HG02852 (cell line): ENCODE results near the gene CD300LD.

Source experiments
- ATAC-seq: cut with Tn5 transposase; IDR thresholded peaks from one replicate; pipeline ENCODE4 v1.9.1; 2021; ENCODE audit warnings: mild to moderate bottlenecking, moderate library complexity; ENCODE audit not compliant: unreplicated experiment

Gene CD300LD

GRCh38 chr17:74607221-74607620, 15.1 kb upstream of the CD300LD start:
- ATAC-seq = no peak

GRCh38 chr17:74606050-74606449, 14.0 kb upstream of the CD300LD start:
- no peak for ATAC-seq

- no peak for ATAC-seq
Observed at GRCh38 chr17:74605361-74605760, 13.3 kb upstream of the CD300LD start.

- no peak for ATAC-seq
Observed at GRCh38 chr17:74604761-74605160, 12.7 kb upstream of the CD300LD start.

- ATAC-seq = no peak
Observed at GRCh38 chr17:74604200-74604599, 12.1 kb upstream of the CD300LD start.

- ATAC-seq = no peak
Observed at GRCh38 chr17:74603746-74604145, 11.7 kb upstream of the CD300LD start.

- no peak for ATAC-seq
Observed at GRCh38 chr17:74603037-74603635, 11.1 kb upstream of the CD300LD start.

GRCh38 chr17:74601944-74602572, 10.0 kb upstream of the CD300LD start:
- no peak for ATAC-seq

GRCh38 chr17:74599448-74599939, 7.4 kb upstream of the CD300LD start:
- no peak for ATAC-seq

- ATAC-seq = no peak
Observed at GRCh38 chr17:74599023-74599399, 6.9 kb upstream of the CD300LD start.

- no peak for ATAC-seq
Observed at GRCh38 chr17:74598346-74599022, 6.4 kb upstream of the CD300LD start.

- no peak for ATAC-seq
Observed at GRCh38 chr17:74597069-74597790, 5.1 kb upstream of the CD300LD start.

- ATAC-seq = no peak
Observed at GRCh38 chr17:74595037-74595750, 3.1 kb upstream of the CD300LD start.

- no peak for ATAC-seq
Observed at GRCh38 chr17:74591503-74591902, 580 bp downstream of the CD300LD start.

- no peak for ATAC-seq
Observed at GRCh38 chr17:74585711-74586110, 6.4 kb downstream of the CD300LD start.

GRCh38 chr17:74584292-74585060, 7.6 kb downstream of the CD300LD start:
- ATAC-seq = no peak

GRCh38 chr17:74582633-74583032, 9.4 kb downstream of the CD300LD start:
- no peak for ATAC-seq

GRCh38 chr17:74579900-74580299, 12.2 kb downstream of the CD300LD start:
- ATAC-seq = no peak

- ATAC-seq = no peak
Observed at GRCh38 chr17:74578979-74579378, 13.1 kb downstream of the CD300LD start.

- ATAC-seq = no peak
Observed at GRCh38 chr17:74574489-74575142, 17.5 kb downstream of the CD300LD start.
